DMS53 treated with DMSO at 0.1 percent for 48 hours (cell line): Measurements from ENCODE around the gene PLEKHF1.
"Not testable (repeated sequence)": the region's sequence is repeated elsewhere in the genome, so short reads cannot be mapped to it uniquely, and the experiment has no call there.

ENCODE experiments used
- DNase-seq: peaks from one replicate; lab custom pipeline; 2025; ENCODE audit not compliant: unreplicated experiment; lab: John Stamatoyannopoulos, UW

PLEKHF1 gene

DNA sequence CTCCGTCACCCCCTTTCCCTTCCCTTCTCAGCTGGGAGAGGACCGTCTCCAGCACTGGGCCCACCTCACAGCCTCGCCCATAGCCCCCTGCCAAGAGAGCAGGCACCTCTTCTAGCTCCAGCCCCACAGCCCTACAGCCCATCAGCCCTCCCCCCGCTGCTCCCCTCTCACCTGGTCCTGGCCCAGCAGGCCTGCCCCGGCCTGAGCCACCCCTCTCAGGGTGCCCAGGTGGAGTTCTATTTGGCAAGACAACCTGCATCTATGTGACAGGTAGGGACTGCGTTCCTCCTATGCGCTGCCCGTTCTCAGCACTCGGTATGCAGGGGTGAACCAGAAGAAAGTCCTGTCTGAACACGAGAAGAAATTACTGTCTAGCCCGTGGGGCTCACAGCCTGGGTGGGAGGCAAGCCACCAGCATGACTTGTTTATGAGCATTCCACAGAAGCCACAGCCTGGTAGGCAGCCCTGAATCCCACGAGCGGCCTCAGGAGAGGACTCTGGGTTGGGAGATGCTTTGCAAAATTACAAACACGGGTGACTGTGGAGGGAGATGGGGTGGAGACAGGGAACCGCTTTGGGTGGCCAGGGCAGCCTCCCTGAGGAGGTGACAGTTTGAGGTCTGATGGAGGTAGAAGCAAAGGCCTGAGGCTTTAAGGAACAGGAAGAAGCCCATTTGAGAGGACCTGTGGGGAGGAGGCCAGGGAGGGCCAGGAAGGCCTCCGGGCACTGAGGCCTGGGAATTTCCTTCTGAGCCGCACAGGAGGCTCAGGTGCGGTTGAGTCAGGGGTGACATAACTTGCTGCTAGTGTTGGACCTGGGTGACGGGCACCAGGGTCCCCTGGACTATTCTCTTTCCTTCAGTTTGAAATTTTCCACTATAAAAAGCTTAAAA is 1.2 kb upstream of the PLEKHF1 start:
- no peak for DNase-seq

DNA sequence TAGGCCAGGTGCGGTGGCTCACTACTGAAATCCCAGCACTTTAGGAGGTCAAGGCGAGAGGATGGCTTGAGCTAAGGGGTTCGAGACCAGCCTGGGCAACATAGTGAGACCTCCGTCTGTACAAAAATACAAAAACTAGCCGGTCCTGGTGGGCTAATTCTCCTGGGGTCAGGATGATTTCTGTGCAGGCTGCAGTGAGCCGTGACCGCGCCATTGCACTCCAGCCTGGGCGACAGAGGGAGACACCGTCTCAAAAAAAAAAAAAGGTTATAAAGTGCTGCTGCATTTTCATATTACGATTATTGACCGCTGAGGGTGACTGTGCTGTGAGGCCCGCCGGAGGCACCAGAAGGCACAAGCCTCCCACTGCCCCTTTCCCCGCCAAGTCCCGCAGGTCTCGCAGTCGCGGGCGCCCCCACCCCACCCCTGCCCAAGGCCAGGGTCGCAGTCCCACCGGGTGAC is 477 bp upstream of the PLEKHF1 start:
- no peak for DNase-seq

DNA sequence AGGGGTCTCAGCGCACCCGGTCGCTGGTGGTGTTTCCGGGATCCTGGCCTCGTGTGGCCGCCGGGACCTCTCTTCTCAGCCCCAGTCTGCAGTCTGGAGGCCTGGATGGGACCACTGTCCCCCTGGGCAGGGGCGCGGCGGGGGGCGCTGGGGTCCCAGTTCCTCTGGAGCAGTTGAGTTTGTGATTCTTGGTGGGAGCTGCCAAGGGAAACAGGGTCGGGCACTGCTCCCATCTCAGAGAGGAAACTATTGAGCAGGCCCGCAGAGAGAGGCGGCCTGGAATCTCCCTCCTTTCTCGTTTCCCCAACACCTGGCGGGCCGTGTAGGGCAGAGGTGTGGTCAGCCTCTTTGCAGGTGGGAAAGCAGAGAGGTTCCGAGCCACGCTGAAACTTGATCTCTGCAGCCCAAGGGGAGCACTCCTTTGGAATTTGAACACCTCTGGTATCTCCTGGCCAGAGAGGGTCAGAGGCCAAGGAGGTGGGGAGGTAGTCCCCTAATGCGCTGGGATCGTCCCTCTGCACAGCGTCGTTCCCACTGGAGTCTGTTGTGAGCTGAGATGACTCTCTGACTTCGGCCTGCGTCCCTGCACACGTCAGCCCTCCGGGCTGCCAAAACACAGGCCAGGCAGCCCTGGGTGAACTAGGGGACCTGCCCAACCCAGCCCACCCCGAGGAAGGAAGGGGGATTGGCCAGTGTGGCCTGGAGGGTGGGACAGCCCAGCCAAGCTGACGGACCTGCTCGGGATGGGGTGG is 741 bp downstream of the PLEKHF1 start:
- no peak for DNase-seq

DNA sequence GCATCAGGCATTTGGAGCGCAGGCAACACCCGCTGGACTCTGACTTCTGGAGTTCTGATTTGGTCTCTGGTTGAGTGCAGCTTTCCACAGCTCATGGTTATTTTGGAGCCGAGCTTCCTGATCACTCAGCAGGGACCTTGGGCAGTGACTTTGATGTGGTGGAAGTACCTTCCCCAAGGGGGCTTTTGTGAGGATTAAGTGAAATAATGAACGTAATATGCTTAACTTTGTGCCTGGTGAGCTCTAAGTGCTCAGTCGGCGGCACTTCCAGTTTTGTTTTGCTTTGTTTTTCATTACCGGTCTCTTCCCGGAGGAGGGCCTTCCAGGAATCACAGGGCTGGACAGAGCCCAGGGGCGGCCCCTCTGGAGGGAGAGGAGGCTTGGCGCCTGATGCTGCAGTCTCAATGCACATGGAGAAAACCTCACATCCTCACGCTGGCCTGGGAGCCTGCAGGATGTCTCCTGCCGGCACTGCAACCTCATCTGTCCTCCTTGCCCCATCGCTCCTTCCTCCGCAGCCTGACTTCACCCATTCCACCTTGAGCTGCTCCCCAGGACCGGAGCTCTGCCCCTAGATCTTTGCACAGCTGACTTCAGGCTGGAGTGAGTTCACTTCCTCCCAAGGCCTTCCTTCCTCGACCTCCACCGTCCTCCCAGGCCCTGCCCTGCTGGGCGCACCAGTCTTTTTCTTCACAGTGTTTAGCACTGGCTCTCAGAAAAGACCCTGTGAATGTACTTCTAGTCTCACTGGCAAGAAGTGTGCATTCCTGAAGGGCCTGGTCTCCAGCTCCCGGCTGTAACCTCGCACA is 1.5 kb downstream of the PLEKHF1 start:
- no peak for DNase-seq

DNA sequence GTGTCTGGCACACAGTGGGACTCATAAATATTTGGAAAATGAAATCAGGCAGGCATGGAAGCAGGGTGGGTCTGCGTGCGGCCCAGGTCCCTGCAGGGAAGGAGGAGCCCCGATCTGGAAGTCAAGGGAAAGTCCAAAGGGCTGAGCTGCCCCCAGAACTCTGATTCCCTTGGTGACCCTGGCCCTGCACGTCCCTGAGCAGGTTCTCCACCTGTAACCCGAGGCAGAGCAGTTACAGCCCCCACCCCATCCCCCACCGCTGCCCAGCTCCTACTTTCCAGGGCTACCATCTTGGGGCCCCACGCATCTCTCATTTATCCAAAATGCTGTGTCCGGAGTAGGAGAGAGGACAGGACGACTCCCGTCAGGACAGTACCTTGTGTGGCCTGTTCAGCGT is 2.1 kb downstream of the PLEKHF1 start:
- DNase-seq: no peak

DNA sequence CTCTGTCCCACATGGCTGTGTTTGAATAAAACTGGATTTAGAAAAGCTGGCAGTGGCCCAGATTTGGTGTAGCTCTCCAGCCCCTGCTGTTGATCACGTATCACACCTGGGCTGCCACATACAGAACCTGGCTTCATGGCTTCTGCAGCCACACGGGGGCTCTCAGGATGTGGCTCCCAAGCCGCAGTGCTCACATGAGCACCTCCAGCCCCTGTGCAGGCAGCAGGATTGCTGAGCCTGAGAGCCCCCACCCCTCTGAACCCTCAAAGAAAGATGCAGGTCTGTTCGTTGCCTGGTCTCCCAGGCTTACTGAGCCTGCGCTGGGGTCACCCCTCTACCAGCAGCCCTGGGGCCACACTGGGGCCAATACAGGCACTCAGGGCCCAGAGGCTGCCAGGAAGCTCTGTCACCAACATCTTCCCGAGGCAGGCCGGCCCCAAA is 2.7 kb downstream of the PLEKHF1 start:
- DNase-seq: no peak

DNA sequence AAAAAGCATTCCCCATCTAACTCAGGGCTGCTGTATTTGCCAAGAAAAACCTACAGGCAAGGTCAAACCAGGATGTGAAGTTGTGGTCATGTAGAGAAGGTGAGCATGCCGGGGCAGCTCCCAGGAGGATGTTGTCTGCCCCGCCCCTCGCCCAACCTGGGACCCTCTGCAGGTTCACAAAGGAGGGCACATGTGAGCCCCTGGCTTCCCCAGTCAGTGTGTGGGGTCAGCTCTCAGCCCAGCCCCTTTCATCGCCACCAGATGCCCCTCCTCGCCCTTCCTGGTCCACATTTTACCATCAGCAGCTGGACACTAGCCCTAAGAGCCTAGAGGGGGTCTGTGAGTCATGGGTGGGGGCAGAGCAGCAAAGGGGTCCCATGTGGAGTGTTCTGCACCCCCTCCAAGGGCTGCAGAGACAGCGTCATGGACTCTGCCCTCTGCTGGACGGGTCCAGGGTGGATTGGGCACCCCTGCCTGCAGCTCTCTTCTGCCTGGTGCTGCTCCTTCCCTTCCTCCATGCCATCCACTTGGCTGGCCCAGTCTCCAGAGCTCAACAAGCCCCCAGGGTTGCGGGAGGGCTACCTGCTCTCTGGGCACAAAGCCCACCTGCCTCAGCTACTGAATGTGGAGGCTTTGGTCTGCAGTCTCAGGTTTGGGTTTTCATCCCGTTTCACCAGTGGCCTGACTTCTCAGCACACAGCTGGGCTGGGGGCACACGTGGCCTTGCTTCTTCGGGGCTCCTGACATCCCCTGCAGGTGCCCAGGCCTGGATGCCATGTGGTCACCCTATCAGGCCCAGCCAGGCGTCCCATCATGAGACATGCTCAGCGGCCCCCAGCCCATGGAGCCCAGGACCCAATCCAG is 3.7 kb downstream of the PLEKHF1 start:
- DNase-seq: no peak

DNA sequence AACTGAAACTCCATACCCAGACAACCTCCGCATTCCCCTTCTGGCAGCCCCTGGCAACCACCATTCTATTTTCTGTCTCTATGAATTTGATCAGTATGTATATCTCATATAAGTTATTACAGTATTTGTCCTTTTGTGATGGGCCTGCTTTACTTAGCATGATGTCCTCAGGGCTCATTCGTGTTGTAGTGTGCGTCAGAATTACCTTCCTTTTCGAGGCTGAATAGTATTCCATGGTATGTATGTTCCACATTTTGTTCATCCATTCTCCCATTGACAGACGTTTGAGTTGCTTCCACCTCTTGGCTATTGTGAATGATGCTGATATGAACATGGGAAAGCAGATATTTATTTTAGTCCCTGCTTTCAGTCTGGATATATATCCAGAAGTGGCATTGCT is 5.0 kb downstream of the PLEKHF1 start:
- DNase-seq: no peak

DNA sequence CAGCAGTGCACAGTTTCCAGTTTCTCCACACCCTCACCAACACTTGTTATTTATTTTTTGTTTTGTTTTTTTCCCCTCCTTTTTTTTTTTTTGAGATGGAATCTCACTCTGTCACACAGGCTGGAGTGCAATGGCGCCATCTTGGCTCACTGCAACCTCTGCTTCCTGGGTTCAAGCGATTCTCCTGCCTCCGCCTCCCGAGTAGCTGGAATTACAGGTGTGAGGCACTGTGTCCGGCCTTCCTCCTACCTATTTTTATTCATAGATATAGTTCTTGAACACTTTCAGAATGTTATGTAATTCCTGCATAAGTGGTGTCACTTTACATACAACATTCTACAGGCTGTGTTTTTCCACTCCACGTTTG is 5.7 kb downstream of the PLEKHF1 start:
- not testable (repeated sequence) for DNase-seq

DNA sequence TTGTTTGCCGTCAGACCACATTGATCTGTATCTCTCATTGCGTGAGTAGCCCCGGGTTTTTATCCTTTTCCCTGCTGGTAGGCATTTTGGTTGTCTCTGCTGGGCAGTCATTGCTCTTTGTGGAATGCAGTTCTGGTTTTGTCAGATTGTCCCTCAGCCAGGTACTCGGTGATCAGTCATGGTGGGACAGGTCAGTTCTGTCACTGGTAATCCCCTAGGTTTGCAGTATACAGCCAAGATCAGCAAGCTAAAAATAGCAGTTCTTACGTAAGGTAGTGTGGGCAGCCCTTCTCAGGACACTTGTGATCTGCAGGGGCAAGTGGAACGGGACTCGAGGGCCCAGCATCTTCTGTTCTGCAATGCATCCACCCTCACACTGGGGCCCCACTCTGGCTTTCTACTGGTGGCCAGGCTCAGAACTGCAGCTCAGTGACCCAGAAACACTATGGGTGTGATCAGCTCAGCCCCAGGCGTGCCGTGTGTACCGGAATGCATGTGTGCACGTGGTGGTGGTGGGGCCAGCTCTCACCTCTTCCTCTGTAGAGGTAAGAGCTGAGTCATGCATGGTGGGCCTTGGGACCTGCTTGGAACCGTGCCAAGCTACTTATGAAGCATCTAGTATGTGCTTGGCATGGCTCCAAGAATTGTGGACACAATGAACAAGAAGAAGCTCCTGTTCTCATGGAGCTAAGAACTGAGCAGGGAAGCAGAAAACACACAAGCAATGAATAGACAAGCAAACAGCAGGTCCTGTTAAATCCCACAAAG is 6.3 kb downstream of the PLEKHF1 start:
- no peak for DNase-seq

DNA sequence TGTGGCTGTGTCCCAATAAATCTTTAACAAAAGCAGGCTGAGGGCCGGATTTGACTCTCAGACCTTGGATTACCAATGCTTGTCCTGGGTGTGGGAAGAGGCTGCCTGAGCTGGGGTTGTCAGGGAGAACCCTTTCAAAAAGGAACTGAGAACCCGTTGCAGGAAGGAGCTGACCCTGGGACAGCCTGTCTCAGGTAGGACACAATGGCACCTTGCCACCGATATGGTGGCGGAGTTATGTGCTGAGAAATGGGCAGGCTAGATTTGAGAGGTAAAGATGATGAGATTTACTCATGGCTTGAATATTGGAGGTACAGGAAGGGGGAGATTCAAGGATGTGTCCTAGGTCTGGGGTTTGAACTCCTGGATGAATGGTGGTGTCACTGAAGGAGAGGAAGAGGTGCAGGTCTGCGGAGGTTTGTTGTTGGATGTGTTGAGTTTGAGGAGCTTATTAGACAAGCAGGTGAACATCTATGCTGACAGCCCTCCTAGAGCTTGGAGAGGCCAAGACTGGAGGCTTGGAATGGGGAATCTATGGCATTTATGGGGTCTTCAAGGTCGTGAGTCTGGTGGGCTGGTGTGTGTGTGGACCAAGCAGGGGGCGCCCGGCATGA is 7.2 kb downstream of the PLEKHF1 start:
- no peak for DNase-seq

DNA sequence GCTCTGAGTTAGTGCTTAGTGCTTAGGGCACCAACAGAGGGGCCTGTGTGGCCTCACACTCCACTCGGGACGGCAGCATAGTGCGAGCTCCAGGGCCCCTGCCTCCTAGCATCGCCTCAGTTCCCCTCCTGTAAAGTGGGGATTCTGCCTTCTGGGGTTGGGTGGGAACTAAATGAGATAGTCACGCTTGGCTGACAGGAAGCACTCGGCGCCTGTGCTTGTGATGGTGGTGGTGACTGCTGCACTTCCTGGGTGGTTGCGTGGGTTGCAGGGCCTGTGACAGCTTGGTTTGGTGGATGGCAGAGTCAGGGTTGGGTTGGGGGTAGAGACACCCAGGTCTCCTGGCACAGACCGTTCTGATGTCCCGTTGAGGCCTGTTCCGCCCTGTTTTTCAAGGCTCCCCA is 7.7 kb downstream of the PLEKHF1 start:
- no peak for DNase-seq

DNA sequence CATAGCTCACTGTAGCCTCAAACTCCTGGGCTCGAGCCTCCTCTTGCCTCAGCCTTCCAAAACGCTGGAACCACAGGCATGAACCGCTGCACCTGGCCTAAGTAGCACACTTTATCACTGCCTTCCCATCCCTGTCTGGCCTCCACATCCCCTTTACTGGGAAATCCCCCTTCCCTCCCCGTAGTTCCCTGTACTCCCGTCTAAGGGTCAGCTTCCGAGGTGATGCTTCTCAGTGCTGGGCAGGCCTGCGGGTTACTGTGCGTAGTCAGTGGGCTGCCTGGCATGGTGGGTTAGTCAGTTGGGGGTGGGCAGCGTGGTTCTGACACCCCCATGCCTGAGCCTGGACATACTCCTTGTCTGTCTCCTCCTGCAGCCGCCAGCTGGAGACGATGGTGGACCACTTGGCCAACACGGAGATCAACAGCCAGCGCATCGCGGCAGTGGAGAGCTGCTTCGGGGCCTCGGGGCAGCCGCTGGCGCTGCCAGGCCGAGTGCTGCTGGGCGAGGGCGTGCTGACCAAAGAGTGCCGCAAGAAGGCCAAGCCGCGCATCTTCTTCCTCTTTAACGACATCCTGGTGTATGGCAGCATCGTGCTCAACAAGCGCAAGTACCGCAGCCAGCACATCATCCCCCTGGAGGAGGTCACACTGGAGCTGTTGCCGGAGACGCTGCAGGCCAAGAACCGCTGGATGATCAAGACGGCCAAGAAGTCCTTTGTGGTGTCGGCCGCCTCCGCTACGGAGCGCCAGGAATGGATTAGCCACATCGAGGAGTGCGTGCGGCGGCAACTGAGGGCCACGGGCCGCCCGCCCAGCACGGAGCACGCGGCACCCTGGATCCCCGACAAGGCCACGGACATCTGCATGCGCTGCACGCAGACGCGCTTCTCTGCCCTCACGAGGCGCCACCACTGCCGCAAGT is 8.4 kb downstream of the PLEKHF1 start:
- no peak for DNase-seq

DNA sequence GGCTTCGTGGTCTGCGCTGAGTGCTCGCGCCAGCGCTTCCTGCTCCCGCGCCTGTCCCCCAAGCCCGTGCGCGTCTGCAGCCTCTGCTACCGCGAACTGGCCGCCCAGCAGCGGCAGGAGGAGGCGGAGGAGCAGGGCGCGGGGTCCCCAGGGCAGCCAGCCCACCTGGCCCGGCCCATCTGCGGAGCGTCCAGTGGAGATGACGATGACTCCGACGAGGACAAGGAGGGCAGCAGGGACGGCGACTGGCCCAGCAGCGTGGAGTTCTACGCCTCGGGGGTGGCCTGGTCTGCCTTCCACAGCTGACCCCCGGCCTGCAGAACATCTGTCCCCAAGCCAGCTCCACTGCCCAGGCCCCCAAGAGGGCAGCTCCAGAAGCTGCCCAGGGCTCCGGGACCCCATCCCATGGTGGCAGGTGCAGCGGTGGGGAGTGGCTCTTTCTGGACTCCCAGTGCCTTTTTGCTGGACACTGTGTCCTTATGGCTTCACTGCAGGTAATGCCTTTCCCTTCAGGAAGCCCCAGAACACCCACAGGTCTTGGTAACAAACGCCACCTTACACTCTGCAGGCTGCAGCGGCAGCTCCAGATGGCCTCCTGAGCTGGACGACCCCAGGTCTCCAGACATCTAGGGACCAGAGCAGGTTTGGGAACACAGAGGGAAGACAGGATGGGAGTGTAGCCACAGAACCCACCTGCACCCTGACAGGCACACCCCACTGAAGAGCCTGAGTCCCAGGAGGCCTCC is 9.3 kb downstream of the PLEKHF1 start:
- no peak for DNase-seq

DNA sequence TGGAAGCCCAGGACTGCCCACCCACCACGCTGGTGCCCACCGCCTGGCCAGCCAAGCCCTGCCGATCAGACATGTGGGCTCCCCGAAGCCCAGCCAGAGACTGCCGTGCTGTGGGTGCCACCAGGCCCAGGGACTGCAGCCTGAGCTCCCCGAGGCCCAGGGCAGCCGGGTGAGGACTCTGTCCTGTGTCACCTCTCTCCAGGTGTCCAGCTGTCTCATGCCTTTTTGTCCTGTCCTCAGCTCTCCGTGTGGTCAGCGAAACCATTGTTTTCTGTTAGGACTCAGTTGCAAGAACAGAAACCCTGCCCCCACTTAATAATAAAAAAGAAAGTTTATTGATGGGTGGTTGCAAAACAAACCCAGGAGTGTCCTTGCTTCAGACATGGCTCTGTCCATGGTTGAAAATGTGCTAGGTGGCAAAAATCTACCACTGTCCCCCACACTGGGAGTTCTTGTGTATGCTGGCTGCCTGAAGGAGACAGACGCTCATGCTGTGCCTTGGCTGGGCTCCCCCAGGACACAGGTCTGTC is 9.9 kb downstream of the PLEKHF1 start:
- no peak for DNase-seq

DNA sequence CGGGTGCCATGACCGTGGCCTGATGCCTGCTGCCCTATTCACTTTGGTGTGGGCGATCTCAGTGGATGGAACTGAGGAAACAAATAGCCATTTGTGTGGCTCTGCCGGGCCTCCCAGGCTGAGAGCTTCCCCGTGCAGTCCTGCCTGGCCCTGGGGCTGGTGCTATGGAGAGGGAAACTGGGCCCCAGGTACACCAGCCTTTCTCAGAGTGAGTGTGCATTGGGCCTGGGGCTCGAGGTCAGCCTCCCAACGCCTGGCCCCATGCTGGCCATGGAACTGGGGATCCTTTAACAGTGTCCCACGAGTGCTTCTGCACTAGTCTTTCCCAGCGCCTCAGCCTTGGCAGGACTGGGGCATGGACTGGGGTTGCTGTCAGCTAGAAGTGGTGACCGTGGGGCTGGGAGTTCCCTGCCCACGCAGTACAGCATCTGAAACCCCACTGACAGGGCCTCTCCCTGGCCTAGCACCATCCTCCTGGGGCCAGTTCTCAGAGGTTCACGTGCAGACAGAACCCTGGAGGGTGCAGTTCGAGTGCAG is 10.5 kb downstream of the PLEKHF1 start:
- DNase-seq: no peak

DNA sequence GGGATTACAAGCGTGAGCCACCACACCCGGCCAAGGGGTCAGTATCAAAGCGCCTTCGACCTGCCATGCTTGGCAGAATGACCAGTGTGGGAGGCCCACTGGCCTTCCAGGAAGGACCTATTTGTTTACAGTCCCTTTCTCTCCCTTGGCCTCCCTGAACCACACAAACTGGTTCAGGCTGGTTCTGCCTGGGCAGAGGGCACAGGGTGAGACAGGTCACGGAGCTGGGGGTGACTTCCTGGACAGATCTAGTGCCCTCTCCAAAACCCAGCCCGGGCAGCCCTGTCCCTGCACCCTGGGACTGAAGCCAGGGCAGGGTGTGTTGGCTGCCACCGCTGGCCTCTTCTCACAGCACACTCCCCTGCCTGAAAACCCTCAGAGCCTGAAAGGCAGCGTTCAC is 11.3 kb downstream of the PLEKHF1 start:
- DNase-seq: no peak
